Measurements from ENCODE around the gene NIPBL. TPM values are rescaled to one million over a fixed set of nuclear protein-coding genes. Genes with fewer than 3 reads are reported as not detected.
"Not testable (repeated sequence)": the region's sequence is repeated elsewhere in the genome, so short reads cannot be mapped to it uniquely, and the experiment has no call there.

The NIPBL gene
- total RNA-seq, 1 donor from 2014 or later: 29.6 TPM

- no peak overlapping the region for H3K4me3 ChIP-seq
- intact Hi-C loops (cut with DNase I): no loop called here
These were observed 34.5 kb upstream of the NIPBL start for GRCh38 chr5:36842087-36842486.

GRCh38 chr5:36844305-36844704 lies 32.3 kb upstream of the NIPBL start:
- Histone ChIP-seq H3K4me3 (no peak overlapping the region), H3K27me3 (no peaks in the 10 kb centered on the region), H3K27ac (no peak overlapping the region), H3K4me1 (no peaks in the 10 kb centered on the region), H3K9me3 (no peaks in the 10 kb centered on the region), H3K36me3 (no peaks in the 10 kb centered on the region)
- DNase-seq (ENCODE audit: low spot score in 2 of 2): no peak
- intact Hi-C loops (cut with DNase I): no loop called here
- TF ChIP-seq, protein P1, sequence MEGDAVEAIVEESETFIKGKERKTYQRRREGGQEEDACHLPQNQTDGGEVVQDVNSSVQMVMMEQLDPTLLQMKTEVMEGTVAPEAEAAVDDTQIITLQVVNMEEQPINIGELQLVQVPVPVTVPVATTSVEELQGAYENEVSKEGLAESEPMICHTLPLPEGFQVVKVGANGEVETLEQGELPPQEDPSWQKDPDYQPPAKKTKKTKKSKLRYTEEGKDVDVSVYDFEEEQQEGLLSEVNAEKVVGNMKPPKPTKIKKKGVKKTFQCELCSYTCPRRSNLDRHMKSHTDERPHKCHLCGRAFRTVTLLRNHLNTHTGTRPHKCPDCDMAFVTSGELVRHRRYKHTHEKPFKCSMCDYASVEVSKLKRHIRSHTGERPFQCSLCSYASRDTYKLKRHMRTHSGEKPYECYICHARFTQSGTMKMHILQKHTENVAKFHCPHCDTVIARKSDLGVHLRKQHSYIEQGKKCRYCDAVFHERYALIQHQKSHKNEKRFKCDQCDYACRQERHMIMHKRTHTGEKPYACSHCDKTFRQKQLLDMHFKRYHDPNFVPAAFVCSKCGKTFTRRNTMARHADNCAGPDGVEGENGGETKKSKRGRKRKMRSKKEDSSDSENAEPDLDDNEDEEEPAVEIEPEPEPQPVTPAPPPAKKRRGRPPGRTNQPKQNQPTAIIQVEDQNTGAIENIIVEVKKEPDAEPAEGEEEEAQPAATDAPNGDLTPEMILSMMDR (IDR thresholded peaks at IDR 0.05): no peak

More at GRCh38 chr5:36842087-36842486, 34.5 kb upstream of the NIPBL start:
- Histone ChIP-seq H3K36me3 (no peaks in the 10 kb centered on the region), H3K9me3 (no peaks in the 10 kb centered on the region), H3K4me1 (no peaks in the 10 kb centered on the region), H3K27ac (no peak overlapping the region), H3K27me3 (no peaks in the 10 kb centered on the region)
- TF ChIP-seq, protein P1 (IDR thresholded peaks at IDR 0.05): no peak
- DNase-seq (ENCODE audit: low spot score in 2 of 2): no peak

GRCh38 chr5:36848545-36848944 lies 28.0 kb upstream of the NIPBL start:
- H3K27me3 ChIP-seq; H3K9me3 ChIP-seq; DNase-seq (ENCODE audit: low spot score in 2 of 2); H3K4me3 ChIP-seq; H3K27ac ChIP-seq; H3K36me3 ChIP-seq; intact Hi-C loops (cut with DNase I); H3K4me1 ChIP-seq: not testable (repeated sequence)

GRCh38 chr5:36852903-36853302 lies 23.7 kb upstream of the NIPBL start:
- H3K27me3 ChIP-seq; H3K27ac ChIP-seq; H3K36me3 ChIP-seq; H3K4me1 ChIP-seq; DNase-seq (ENCODE audit: low spot score in 2 of 2); H3K9me3 ChIP-seq; intact Hi-C loops (cut with DNase I); H3K4me3 ChIP-seq: not testable (repeated sequence)

DNA sequence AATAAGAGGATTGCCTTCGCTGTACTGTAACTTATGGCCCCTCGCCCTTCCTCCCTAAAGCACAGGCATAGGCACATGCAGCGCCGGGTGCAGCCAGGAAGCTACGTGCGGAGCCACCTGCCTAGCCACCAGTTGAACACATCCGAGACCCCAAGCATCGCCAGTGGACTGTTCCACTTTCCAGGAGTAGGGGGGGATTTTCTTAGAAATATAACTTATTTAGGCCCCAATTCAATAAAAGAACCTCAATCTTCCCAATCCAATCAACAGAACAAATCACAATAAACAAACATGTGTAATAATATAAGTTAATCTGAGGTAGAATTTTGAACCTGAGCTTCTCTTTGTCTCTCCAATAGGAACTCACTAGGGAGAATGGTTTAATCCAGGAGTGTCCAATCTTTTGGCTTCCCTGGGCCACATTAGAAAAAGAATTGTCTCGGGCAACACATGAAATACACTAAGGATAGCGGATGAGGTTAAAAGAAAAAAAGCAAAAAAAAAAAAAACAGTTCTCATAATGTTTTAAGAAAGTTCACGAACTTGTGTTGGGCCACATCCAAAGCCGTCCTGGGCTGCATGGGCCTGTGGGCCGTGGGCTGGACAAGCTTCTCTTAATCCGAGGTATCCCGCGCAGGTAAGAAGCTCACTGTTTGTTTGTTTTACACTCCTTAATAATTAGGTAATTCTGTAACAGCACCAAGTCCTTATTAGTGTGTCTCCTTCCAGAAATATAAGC lies 22.0 kb upstream of the NIPBL start:
- Histone ChIP-seq H3K27me3 (no peaks in the 10 kb centered on the region), H3K4me3 (no peak overlapping the region), H3K4me1 (no peaks in the 10 kb centered on the region), H3K36me3 (no peaks in the 10 kb centered on the region), H3K9me3 (no peaks in the 10 kb centered on the region), H3K27ac (no peak overlapping the region)
- intact Hi-C loops (cut with DNase I): no loop called here
- TF ChIP-seq, protein P1 (IDR thresholded peaks at IDR 0.05): no peak
- no peak for DNase-seq (ENCODE audit: low spot score in 2 of 2)

GRCh38 chr5:36855141-36855495 lies 21.5 kb upstream of the NIPBL start:
- H3K27ac ChIP-seq: no peak overlapping the region
- no peak overlapping the region for H3K4me3 ChIP-seq
- intact Hi-C loops (cut with DNase I): no loop called here
- H3K27me3 ChIP-seq: no peaks in the 10 kb centered on the region
- DNase-seq (ENCODE audit: low spot score in 2 of 2): no peak
- no peaks in the 10 kb centered on the region for H3K4me1 ChIP-seq
- H3K36me3 ChIP-seq: no peaks in the 10 kb centered on the region
- TF ChIP-seq, protein P1 (IDR thresholded peaks at IDR 0.05): no peak
- no peaks in the 10 kb centered on the region for H3K9me3 ChIP-seq

DNA sequence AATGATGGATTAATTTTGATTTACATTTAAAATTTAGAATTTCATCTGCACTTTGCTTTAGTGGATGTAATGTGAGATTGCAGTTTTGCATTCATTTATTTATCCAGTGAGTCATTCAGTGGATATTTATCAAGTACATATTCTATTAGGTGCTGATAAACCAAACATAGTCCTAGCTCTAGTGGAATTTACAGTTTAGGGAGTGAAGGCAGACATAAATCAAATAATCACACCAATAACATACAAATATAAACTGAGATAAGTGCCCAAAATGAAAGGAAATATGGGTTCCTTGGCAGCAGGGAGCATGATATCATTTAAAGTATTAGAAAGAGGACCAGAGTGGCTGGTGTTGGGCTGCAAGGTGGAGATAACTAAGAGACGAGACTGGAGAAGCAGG lies 14.7 kb upstream of the NIPBL start:
- Histone ChIP-seq H3K4me3 (no peak overlapping the region), H3K27me3 (no peaks in the 10 kb centered on the region), H3K36me3 (no peaks in the 10 kb centered on the region), H3K27ac (no peak overlapping the region), H3K4me1 (no peaks in the 10 kb centered on the region), H3K9me3 (no peaks in the 10 kb centered on the region)
- DNase-seq (ENCODE audit: low spot score in 2 of 2): no peak
- TF ChIP-seq, protein P1 (IDR thresholded peaks at IDR 0.05): no peak
- intact Hi-C loops (cut with DNase I): no loop called here

Measured in ascending aorta (tissue), 2 donors.